HG03342 (cell line): ENCODE measurements around the gene RAB40C.

Experiments used
- ATAC-seq: cut with Tn5 transposase; IDR thresholded peaks from one replicate; pipeline ENCODE4 v1.9.1; 2021; ENCODE audit warnings: mild to moderate bottlenecking, moderate library complexity; ENCODE audit not compliant: unreplicated experiment

RAB40C gene

DNA sequence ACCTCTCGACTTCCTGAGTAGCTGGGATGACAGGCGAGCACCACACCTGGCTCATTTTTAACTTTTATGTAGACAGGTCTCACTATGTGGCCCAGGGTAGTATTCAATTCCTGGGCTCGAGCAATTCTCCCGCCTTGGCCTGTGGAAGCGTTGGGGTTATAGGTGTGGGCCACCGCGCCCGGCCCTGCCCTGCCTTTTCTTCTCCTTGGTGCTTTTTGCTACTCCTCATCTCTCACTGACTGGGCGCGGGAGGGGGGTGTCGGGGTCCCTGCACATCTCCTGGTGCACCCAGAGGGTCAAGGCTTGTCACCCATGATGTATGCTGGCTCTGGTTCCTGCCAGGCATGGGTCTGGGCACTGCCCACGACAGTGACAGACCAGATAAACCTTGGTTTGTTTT, 54.7 kb downstream of the RAB40C start:
- no peak for ATAC-seq

- ATAC-seq = no peak
Observed at GRCh38 chr16:645852-646678, 56.2 kb downstream of the RAB40C start.

GRCh38 chr16:646679-647172, 56.9 kb downstream of the RAB40C start:
- no peak for ATAC-seq

DNA sequence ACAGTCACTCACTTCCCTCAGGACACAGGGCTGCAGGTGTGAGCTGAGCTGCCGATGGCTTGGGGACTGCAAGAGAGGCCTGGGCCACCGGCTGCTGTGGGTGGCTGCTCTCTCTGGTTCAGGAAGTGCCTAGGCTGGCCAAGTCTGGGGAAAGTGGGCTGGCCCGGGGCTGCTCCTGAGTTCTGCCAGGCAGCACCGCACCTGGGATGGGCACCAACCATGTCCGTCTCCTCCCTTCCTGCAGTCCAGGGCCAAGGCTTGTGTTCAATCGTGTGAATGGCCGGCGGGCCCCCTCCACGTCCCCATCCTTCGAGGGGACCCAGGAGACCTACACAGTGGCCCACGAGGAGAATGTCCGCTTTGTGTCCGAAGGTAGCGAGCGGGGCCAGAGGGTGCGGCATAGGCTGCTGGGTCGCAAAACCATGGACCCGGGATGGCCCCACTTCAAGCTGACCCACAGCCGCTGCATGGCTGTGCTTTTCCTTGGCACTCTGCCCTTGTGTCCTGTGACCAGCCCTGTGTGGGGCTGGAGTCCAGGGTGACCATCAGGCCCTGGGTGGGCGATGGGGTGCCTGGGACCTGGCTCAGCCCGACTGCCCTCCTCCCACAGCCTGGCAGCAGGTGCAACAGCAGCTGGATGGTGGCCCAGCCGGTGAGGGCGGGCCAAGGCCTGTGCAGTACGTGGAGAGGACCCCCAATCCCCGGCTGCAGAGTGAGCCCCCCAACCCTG, 57.5 kb downstream of the RAB40C start:
- no peak for ATAC-seq

DNA sequence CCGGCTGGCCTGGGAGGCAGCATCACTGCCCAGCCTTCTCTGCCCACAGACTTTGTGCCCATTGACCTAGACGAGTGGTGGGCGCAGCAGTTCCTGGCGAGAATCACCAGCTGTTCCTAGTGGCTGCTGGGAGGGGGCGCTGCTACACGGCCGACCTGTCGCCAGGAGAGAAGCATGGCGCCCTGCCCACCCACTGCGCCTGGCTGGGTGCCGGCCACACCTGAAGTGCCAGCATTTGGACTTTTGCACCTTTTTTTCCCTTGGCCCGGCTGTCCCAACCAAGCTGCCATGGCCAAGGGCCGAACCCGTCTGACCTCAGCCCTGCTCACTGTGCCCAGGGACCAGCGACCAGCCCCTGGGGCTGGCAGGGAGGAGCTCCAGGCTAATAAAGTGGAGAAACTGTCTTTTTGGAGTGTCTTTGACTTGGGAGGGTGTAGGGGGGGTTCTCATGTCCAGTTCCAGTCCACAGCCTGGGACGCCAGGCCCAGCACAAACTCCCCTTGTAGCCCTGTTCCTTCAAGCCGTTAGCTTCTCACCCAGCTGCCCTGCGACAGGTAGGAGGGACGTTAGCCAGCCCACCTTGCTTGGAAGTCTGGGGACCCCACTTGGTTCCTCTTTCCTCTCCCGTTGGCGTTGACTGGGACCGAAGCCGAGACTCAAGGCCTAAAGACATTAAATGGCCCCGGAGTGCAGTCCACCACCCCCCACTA, 58.4 kb downstream of the RAB40C start:
- ATAC-seq = no peak

GRCh38 chr16:648781-649589, 59.1 kb downstream of the RAB40C start, which contains the start of gene WDR90:
WDR90 (plus strand) TSS chr16:649365; CDS start chr16:649417, 52 bp downstream.
- peak; percentile 76 for ATAC-seq

DNA sequence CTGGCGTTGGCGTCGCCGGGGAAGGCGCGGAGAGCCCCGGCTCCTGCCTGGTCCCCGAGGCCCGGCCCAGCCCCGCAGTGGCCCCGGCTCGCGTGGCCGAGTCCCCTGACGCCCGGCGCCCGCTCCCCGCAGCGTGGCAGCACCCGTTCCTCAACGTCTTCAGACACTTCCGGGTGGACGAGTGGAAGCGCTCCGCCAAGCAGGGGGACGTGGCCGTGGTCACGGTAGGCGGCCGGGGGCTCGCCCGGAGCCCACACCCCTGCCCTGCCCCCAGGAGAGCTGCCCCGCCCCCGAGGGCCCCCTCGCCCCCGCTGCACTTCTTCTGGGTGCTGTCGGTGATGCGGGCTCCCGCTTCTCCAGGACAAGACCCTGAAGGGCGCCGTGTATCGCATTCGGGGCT, 59.8 kb downstream of the RAB40C start:
- ATAC-seq = peak; percentile 10

DNA sequence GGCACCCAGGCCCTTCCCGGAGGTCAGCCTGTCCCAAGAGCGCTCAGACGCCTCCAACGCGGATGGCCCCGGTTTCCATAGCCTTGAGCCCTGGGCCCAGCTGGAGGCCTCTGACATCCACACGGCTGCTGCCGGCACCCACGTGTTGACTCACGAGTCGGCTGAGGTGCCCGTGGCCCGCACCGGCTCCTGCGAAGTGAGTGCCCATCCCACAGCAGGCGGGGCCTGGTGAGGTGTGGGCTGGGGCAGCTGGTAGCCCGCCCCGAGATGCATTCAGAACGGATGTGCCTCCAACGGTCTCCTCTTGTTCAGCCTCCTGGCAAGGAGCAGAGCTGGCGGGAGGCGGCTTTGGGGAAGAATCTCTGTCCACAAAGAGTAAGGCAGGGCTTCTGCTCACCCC, 62.0 kb downstream of the RAB40C start:
- no peak for ATAC-seq

DNA sequence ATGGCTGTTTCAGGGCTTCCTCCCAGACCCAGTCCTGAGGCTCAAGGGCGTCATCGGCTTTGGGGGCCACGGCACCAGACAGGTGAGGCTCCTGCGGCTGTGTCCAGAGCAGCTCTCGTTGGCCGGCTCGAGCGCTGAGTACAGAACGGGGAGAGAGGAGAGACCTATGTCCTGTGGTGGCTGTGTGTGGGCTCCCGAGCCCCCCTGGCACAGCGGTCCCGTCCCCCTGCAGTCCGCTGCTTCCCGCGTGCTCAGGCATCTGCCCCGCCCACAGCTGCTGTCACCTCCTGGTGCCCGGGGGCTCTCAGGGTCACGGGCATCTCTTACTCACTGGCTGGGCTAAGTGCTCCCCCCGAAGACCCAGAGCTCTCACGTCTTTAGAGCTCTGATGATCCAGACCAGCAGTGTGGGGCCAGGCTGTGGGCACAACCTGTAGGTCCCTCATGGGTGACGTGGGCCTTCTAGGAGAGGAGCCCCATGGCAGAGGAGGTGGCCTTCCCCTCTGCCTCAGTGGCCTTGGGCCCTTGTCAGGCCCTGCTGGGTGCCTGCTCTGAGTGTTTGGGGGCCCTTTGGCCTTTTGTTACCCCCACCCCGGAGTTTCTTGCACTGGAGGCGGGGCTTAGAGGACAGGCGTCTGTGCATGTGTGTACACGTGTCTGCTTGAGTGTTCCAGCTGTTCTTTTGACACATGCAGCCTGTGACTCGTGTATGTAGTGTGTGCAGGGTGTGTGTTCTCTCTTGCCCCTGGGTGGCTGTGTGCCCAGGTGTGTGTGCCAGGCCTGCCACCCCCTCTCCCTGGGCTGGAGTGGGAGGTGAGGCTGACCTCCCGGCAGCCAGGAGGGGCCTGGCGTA, 62.8 kb downstream of the RAB40C start:
- ATAC-seq = no peak

- ATAC-seq = no peak
Observed at GRCh38 chr16:654034-654433, 64.2 kb downstream of the RAB40C start.

- ATAC-seq = no peak
Observed at GRCh38 chr16:657487-657886, 67.6 kb downstream of the RAB40C start.

- no peak for ATAC-seq
Observed at GRCh38 chr16:658679-659571, 69.1 kb downstream of the RAB40C start.

GRCh38 chr16:659618-660017, 69.8 kb downstream of the RAB40C start:
- ATAC-seq = no peak

- ATAC-seq = no peak
Observed at GRCh38 chr16:660132-660458, 70.2 kb downstream of the RAB40C start.

DNA sequence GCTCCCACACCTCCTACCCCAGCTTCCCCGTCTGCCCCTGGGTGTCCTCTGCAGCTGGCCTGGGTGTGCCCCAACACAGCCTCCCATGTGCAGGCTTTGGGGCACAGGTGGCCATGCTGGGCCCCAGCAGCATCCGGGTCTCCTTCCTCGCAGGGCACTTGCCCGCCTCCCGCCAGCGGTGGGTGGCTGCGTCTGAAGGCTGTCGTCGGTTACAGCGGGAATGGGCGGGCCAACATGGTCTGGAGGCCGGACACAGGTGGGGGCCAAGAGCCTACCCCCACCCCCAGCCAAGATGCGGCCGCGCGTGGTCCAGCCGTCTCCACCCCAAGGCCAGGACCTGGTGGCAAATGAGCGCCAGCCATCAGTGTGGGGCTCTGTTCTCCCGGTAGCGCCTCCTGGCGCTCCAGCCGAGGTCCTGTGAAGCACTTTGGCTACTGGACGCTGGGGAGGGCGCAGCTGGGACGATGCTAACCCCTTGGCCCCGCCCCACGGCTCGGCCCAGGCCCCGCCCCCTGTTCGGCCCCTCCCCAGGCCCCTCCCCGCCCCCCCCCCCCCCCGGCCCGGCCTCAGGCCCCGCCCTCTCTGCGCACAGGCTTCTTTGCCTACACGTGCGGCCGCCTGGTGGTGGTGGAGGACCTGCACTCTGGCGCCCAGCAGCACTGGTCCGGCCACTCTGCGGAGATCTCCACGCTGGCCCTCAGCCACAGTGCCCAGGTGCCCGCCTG, 70.8 kb downstream of the RAB40C start:
- peak; percentile 48 for ATAC-seq

DNA sequence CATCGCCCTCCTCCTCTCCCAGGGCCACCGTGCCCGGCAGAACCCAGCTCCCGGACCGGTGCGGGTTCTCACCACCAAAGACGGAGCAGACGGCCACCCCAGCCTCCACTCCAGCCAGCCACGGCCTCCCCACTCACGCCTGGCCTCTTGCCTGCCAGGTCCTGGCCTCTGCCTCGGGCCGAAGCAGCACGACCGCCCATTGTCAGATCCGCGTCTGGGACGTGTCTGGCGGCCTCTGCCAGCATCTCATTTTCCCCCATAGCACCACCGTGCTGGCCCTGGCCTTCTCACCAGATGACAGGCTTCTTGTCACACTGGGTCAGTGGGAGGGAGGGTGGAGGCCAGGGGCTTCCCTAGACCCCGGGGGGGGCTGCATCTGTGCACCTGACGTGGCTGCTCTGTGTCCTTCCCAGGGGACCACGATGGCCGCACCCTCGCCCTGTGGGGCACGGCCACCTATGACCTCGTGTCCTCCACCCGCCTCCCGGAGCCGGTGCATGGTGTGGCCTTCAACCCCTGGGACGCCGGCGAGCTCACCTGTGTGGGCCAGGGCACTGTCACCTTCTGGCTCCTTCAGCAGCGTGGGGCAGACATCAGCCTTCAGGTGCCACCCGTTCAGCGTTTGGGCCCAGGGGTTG, 71.4 kb downstream of the RAB40C start:
- no peak for ATAC-seq

- no peak for ATAC-seq
Observed at GRCh38 chr16:662095-662494, 72.2 kb downstream of the RAB40C start.

- no peak for ATAC-seq
Observed at GRCh38 chr16:662597-662996, 72.7 kb downstream of the RAB40C start.
